H4 (cell line): Measurements from ENCODE around the gene EGFLAM. TPM values are rescaled to one million over a fixed set of nuclear protein-coding genes. Genes with fewer than 3 reads are reported as not detected.
"Not testable (repeated sequence)": the region's sequence is repeated elsewhere in the genome, so short reads cannot be mapped to it uniquely, and the experiment has no call there.

Experiments used
- DNase-seq: peaks from one replicate; pipeline ENCODE4 v3.0.0-alpha.2; 2015; ENCODE audit warnings: low spot score
- total RNA-seq: library from RNA; depleted of rRNA; stranded (reverse); fragments of >200 nt; shearing (Covaris generic); gene quantifications from 2 replicates; pipeline ENCODE4 v1.2.3, GENCODE V29; 2014

The EGFLAM gene
- total RNA-seq, 1 experiment from 2014 or later, result 1.1 TPM

DNA sequence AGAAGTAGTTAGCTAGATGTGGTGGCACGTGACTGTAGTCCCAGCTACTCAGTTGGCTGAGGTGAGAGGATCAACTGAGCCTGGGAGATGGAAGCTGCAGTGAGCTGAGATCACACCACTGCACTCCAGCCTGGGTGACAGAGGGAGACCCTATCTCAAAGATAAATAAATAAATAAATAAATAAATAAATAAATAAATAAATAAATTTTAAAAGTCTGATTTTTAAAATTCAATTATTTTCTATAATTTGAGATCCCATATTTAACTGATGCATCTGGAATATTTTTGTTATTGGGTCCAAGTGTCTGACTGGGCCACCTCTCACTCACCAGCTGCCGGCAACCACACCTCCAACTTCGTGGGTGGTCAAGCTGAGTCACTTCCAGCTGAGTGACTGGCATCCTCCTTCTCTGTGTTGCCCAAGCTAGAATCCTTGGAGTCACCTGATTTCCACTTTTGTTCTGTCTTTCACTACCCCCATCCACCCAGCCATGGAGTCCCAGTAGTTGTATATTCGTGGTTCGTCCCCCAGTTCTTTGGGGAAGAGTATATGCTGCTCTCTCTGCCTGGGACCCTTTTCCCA is 70.9 kb downstream of the EGFLAM start:
- DNase-seq, result peak; percentile 90

- DNase-seq, result no peak
Observed at GRCh38 chr5:38330207-38330606, 71.8 kb downstream of the EGFLAM start.

DNA sequence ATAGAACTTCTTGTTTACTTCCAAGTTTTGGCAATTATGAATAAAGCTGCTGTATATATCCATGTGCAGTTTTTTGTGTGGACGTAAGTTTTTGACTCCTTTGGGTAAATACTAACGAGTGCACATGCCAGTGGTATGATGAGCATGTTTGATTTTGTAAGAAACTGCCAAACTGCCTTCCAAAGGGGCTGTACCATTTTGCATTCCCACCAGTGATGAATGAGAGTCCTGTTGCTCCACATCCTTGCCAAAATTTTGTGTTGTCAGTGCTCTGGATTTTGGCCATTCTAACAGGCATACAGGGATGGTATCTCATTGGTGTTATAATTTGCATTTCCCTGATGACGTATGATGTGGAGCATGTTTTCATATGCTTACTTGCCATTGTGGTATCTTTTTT is 73.5 kb downstream of the EGFLAM start:
- no peak for DNase-seq

DNA sequence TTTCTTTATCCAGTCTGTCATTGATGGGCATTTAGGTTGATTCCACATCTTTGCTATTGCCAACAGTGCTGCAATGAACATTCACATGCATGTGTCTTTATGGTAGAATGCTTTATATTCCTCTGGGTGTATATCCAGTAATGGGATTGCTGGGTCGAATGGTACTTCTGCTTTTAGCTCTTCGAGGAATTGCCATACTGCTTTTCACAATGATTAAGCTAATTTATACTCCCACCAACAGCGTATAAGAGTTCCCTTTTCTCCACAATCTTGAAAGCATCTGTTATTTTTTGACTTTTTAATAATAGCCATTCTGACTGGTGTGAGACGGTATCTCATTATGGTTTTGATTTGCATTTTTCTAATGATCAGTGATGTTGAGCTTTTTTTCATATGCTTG is 74.8 kb downstream of the EGFLAM start:
- not testable (repeated sequence) for DNase-seq

- no peak for DNase-seq
Observed at GRCh38 chr5:38338455-38338854, 80.1 kb downstream of the EGFLAM start.

DNA sequence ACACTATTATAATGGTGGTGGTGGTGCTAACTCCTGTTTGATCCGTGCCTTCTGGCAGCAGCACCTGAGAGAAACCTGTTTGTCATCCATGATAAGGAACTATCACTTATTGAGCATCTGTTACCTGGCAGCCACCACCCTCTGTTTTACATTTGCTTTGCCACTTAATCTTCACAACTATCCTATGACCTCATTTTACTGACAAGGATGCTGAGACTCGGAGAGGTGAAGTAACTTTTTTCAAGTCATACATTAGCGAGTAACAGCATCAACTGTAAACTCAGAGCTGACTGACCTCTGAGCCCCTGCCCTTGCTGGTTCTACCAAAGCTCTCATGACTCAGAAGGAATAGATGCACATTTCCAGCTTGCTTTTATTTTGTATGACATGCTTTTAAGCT is 81.1 kb downstream of the EGFLAM start:
- no peak for DNase-seq

DNA sequence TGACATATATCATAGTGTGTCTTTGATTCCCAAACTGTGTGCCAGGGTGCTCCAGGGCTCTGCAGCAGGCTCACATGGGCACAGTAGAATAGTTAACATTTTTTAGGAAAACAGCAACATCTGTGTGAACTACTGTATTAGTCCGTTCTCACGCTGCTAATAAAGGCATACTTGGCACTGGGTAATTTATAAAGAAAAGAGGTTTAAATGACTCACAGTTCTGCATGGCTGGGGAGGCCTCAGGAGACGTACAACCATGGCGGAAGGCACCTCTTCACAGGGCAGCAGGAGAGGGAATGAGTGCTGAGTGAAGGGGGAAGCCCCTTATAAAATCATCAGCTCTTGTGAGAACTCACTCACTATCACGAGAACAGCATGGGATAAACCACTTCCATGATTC is 82.7 kb downstream of the EGFLAM start:
- DNase-seq, result no peak

- DNase-seq, result no peak
Observed at GRCh38 chr5:38341641-38342040, 83.3 kb downstream of the EGFLAM start.

DNA sequence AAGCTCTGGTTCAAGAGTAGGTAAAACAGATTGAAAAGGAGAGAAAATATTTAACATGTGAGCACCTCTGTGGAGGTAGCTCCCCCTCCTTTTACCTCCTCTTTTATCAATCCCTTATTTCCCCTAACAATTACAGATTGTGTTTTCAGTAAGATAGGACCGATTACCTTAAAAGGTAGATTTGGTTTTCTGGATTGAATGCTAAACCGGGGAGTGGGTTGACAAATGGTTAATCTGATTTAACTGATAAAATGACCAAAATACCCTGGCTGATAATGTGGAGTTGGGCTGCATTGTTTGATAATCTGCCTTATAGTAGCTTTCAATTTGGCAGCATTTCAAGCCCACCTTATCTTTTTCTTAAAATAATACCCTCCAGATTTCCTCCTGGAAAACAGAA is 83.9 kb downstream of the EGFLAM start:
- no peak for DNase-seq

- no peak for DNase-seq
Observed at GRCh38 chr5:38344891-38345290, 86.5 kb downstream of the EGFLAM start.

GRCh38 chr5:38346593-38346992 is 88.2 kb downstream of the EGFLAM start:
- no peak for DNase-seq

DNA sequence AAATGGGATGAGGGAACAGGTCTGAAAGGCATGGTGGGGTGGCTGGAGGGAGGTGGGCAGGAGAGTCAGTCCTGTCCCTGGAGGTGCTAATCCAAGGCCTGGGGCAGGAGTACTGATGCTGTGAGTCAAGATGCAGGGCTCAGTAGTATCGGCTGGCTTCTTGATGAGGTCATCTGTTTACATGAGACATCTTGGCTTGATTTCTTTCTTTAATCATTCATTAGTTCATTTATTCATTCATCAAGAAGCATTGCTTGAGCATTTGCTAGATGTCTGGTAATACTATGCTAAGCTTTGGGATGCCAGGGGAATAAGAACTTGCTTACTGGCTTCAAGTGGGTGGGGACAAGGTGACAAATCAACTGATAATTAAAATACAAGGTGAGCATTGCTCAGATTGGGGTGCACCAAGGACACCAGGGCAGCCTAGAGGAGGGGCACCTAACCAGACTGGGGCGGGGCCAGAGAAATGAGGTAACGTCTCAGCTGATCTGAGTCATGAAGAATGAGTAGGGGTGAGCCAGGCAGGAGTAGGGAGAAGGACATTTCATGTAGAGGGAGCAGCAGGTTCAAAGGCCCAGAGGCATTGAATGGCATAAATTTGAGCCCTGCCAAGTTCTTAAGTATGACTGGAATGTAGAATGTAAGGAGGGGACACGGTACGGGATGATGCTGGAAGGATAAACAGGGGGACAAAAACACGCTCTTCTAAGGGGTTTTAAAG is 88.8 kb downstream of the EGFLAM start:
- DNase-seq, result peak; percentile 35

- no peak for DNase-seq
Observed at GRCh38 chr5:38347896-38348295, 89.5 kb downstream of the EGFLAM start.

DNA sequence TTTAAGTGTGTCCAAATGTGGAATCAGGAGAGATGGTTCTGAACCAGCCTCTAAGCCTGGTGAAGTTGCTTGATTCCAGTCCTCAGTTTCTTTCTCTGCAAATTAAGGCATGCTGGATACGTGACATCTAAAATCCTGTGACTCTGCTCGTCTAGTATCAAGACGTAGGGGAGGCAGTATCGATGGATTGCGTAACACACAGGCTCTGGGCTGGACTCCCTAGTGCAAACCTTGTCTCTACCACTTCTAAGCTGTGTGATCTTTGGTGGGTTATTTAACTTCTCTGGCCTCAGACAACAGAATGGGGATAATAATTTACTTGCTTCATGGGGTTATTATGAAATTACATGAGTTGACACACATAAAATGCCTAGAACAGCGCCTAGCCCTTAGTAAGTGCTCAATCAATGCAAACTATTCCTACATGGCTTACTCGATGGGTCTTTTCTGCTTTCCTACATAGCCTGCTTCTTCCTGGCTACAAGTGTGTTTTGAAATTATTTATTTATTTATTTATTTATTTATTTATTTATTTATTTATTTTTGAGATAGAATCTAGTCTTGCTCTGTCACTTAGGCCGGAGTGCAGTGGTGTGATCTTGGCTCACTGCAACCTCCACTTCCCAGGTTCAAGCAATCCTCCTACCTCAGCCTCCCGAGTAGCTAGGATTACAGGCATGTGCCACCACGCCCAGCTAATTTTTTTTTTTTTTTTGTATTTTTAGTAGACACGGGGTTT is 102.1 kb downstream of the EGFLAM start:
- no peak for DNase-seq

- no peak for DNase-seq
Observed at GRCh38 chr5:38362713-38363112, 104.4 kb downstream of the EGFLAM start.

- no peak for DNase-seq
Observed at GRCh38 chr5:38364825-38365224, 106.5 kb downstream of the EGFLAM start.

DNA sequence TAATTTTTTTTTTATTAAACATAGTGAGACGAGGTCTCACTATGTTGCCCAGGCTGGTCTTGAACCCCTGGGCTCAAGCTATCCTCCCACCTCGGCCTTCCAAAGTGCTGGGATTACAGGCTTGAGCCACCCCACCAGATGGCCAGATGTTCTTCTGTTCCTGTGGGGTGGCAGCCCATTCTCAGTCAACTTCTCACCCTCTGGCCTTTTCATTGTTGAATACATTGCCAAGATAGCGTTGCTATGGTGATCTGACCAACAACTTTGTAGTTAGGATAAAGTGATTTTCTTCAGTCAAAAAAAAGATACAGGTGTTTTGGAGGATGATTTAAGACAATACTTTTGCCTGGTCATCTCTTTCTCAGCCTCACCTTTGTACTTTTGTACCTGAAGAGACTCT is 109.1 kb downstream of the EGFLAM start:
- no peak for DNase-seq

- DNase-seq, result no peak
Observed at GRCh38 chr5:38367966-38368365, 109.6 kb downstream of the EGFLAM start.

DNA sequence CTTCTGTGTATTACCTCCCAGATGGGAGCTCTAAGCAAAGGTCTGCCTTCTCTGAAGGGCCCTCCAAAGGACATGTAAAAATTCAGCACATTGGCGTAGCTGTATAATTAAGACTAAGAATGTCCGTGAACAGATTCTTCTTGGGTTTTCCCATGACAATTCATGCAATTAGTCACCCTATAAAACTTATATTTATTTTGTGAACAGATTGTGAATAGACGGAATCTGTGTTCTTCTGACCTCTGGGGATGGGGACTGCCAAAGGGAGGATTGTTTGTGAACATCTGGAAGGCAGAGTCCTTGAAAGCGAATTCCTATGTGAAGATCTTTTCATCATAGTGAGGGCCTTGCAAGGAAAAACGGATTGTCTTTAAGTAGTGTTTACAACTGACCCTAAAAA is 111.3 kb downstream of the EGFLAM start:
- DNase-seq, result no peak

- no peak for DNase-seq
Observed at GRCh38 chr5:38370358-38371100, 112.2 kb downstream of the EGFLAM start.

- no peak for DNase-seq
Observed at GRCh38 chr5:38371596-38371995, 113.2 kb downstream of the EGFLAM start.

- peak; percentile 84 for DNase-seq
Observed at GRCh38 chr5:38373743-38374142, 115.4 kb downstream of the EGFLAM start.
